CD1c-positive myeloid dendritic cell (primary cell): ENCODE measurements around the gene CACNA2D2.

Experiments used
- DNase-seq: peaks from one replicate; pipeline ENCODE4 v3.0.0-alpha.2; 2016; ENCODE audit errors: extremely low spot score

Gene CACNA2D2

DNA sequence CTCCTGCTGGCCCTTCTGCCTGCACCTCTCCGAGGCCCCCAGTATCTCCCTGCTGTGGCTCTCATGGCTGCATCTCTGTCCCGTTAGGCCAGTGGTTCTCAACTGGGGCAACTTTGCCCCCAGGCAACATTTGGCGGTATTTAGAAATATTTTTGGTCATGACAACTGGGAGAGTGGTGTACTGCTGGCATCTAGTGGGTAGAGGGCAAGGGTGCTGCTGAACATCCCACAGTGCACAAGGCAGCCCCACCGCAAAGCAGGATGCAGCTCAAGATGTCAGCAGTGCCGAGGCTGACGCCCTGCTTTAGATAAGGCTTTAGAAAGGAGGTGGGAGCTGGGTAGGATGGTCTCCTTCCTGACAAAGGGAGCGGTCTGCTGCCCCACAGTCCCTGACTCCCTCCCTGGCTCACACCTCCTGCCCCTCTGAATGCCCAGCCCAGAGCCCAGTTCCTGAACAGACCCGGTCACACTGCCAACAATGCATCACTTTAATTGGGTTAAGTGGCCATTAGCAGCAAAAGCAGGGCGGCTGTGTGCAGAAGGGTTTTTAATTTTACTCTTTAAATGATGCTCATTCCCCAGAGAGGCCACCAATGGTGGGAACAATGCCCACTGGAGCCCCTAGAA is 75.3 kb downstream of the CACNA2D2 start:
- DNase-seq: no peak

DNA sequence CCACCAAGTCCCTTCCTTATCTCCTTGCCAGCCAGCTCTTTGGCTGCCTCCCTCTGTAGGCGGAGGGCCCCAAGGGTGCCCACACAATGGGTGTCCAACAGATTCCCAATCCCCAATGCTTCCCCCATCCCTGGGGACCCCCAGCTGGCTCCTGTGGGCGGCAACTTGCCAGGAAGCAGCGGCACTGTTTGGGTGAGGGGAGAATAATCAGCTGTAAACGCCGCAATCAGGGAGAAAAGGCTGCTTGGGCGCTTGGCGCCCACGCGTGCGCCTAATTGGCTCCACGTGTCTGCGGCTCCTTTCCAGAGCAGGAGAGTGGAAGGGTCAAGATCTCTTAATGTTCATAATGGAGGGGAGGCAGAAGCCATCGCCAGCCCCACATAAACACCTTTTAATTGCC is 76.2 kb downstream of the CACNA2D2 start:
- no peak for DNase-seq

- no peak for DNase-seq
Observed at GRCh38 chr3:50425911-50426310, 77.5 kb downstream of the CACNA2D2 start.

GRCh38 chr3:50423543-50423942 is 79.9 kb downstream of the CACNA2D2 start:
- no peak for DNase-seq

DNA sequence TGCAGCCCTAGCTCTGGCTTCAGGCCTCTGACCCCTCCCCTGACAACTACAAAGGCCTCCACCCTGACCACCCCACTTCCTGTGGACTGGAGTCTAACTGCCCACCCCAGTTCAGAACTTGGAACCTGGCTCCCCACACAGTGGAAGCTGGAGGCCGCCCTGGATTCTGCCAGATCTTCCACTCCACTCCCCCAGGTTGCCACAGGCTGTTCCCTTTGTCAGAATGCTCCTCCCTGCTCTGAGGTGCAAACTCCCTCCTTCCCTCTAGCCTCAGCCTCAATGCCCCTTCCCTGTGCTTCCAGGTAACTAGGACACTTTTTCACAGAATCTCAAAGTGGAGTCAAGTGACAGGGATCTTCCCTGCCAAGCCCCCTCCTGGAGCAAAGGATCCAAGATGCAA is 81.3 kb downstream of the CACNA2D2 start:
- DNase-seq: no peak

DNA sequence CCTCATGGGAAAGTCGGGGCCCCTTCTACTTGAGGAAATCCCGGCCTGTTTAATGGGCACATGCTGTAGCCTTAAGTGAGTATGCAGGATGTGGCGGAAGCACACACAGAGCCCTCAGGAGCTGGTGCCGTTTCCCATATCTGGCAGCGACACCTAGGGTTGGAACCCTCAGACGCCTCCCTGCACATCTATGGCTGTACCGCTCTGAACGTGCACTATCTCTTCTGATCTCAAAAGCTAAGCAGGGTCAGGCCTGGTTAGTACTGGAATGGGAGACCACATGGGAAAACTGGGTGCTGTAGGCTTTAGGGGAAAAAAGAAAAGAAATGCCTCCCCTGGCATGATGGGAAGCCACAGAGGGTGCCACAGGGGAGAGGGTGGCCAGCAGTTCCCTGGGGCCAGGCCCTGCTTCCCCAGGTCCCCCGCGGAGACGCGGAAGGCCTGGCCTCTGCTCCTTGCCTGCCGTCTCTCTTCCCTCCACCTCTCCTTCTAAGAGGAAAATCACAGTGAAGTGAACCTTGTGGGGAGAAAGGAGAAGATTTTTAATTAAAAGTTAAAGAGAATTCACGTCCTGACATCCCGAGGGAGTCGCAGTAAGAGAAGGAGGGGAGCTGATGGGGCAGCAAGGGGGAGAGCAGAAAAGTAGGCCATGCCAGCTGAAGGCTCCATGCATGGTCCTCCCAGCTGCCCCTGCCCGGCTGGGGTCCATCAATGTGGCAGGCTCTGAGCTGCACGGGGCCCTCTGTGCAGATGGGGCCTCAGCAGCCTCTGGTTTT is 83.7 kb downstream of the CACNA2D2 start:
- DNase-seq: no peak

DNA sequence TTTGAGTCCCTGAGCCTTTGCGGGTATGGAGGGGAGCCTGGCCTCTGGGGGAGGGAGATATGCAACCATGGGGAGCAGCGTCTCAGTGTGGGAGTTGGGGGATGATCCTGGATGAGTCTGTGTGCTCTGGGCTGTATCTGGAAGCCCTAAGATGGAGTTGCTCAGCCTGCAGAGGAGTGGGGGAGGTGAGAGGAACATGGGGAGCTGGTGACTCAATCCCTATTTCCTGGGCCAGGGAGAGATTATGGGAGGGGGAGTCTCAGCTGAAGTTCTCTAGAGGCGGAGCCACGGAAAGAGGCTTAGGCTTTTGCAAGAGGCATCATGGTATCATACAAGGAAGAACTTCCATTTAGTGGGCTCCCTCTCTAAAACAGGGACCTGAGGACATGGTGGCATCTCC is 84.6 kb downstream of the CACNA2D2 start:
- peak; percentile 6 for DNase-seq

- DNase-seq: no peak
Observed at GRCh38 chr3:50417637-50418033, 85.8 kb downstream of the CACNA2D2 start.

DNA sequence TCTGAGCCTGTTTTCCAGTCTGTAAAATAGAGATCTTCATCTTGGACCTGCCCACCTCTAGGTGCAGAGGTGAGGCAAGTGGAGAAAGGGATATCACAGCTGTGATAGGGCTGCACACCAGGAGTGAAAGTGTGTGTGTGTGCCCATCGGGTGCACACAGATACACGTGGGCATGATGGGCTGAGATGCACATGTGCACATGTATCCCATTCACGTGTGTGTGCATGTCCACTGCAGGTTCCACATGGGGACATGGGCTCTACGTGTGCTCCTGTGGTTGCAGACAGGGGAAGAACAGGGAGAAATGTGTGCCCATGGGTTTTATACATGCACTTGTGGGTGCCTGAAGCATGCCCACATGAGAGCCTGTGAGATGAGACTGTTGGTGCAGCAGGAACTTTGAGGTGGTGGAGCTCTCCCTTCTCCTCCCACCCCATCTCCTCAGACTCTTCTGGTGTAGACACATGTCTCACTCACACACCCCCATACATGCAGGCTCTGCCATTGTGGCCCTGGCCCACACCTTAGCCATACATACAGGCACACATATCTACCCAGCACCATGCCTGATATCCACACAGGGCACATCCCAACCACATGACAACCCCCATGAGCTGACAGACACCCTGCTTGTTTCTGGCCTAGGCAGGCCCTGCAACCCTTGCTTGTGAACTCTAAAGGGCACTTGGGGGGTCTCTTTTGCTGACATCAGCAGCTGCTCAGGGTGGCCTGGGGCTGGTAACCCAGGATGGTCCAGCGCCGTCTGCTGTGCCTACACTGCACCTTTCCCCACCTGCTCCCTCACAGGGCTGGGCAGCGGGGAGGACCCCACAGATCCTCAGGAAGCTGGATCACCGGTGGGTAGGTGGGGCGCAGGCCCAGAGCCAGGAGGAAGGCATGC is 86.4 kb downstream of the CACNA2D2 start:
- no peak for DNase-seq

GRCh38 chr3:50415816-50416215 is 87.6 kb downstream of the CACNA2D2 start:
- no peak for DNase-seq

GRCh38 chr3:50415061-50415460 is 88.4 kb downstream of the CACNA2D2 start:
- no peak for DNase-seq

DNA sequence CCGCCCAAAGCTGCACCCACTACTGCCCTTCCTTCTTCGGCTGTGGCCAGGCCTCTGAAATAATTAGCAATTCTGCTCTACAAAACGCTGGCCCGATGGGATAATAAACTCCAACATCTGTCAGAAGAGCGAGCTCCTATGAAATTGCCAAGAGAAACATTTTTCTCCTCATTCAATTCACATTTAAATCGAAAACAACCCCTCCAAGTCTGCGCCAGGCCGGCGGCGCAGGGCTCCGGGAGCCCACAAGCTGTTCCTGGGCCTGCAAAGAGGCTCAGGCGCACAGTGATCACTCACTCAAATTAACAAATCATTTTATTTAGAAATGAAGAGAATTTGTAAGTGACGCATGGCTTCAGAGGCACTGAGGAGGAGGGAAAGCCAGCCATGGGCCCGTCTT is 88.8 kb downstream of the CACNA2D2 start:
- no peak for DNase-seq

GRCh38 chr3:50412231-50412754 is 91.1 kb downstream of the CACNA2D2 start:
- DNase-seq: no peak

- no peak for DNase-seq
Observed at GRCh38 chr3:50411229-50411628, 92.2 kb downstream of the CACNA2D2 start.

DNA sequence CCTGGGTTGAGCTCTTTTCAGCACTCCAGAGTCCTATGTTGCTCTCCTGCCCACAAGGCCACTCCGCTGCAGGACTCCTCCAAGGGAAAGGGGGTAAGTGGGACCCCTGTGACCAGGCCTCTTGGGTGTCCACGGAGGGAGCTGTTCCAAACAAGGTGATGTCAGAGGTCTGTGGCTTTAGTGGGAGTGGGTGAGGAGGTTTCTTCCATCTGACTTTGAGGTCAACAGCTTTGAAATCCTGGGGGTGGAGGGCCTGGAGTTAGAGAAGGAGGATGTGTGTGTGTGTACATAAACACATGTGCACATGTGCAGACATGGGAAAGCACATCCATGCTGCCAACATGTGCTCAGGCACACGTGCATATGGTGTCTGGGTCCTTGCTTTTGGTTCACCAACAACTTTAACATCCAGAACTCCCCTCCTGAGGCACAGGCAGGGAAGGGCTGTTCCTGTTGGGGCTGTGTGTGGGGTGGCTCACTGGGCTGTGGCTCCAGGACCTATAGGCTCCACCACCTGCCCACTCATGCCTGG is 92.8 kb downstream of the CACNA2D2 start:
- no peak for DNase-seq

DNA sequence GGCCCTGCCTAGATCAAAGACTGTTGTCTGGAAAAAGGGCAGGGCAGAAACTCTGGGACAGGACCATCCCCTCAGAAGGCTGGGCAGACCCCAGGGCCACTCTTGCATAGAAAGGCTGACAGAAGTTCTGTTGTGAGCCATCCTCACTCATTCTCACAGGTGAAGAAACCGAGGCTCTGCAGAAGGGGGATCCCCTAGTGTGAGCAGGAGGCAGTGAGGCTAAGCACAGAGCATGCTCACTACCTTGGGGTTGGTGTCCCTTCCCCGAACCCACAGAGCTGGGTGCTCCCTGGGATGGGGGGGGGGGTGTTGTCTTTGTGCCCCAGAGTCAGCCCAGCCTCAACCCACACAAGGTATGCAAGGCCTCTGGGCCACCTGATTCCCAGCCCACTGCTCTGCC is 93.2 kb downstream of the CACNA2D2 start:
- no peak for DNase-seq

DNA sequence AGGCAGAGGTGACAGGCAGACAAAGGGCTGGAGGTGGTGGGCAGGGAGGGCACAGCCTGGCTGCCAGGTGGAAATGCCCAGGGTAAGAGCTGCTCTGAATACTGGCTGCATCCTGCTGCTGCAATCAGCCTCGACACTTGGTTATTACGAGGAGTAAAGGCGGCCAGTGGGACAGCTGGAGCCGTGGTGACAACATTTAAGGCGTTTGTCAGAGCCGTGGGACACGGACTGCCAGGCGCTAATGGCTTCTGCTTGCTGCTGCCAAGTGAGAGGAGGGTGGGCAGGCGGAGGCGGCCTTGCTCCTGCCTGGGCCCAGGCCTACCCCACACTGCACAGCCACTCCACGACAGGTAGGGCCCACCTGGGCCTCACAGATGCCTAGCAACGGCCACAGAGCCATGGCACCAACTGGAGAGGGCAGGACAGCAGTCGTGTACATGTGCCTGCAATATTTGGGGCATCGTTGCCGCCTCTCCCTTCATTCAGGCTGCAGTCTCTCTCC is 94.9 kb downstream of the CACNA2D2 start:
- DNase-seq: no peak

DNA sequence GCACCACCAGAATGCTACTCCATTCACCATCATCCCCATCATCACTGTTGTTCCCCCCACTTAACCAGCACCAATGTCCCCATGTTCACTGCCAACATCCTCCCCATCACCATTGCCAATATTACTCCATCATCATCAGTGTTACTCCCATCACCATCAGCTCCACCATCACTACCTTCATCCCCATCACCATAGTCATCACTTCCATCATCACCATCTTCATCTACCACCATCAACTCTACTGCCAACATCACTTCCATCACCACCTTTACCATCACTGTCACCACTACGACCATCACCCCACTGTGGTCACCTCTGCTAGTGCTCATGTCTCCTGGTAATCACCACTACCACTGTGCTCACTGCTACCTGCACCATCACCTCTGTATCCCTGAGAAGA is 96.9 kb downstream of the CACNA2D2 start:
- no peak for DNase-seq

- peak; percentile 20 for DNase-seq
Observed at GRCh38 chr3:50405249-50405648, 98.2 kb downstream of the CACNA2D2 start.

DNA sequence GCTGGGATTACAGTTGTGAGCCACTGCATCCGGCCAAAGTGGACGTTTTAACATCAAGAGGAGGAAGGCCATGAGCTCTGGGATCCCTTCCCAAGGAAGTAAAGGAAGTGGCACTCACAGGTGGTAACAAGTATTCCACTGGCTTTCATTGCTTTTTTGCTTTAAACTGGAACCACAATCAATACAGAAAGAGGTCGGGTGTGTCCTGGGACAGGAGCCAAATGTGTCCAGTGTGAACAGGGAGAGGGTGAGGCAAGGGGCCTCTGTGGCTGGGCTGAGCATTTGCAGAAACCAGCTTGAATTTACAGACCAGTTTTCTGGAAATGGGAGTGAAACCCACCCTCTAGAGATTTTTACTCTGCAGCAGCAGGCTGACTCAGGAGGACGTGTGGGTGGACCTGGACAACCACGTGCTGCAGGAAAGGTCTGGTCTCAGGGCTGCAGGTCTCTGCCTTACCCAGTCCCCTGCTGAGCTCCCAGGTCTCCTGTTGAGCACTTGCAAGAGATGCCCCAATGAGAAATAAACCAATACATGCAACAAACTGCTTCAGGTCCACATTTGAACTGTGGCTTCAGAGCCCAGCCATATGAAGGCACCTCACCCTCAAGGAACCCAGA is 101.3 kb downstream of the CACNA2D2 start:
- no peak for DNase-seq

DNA sequence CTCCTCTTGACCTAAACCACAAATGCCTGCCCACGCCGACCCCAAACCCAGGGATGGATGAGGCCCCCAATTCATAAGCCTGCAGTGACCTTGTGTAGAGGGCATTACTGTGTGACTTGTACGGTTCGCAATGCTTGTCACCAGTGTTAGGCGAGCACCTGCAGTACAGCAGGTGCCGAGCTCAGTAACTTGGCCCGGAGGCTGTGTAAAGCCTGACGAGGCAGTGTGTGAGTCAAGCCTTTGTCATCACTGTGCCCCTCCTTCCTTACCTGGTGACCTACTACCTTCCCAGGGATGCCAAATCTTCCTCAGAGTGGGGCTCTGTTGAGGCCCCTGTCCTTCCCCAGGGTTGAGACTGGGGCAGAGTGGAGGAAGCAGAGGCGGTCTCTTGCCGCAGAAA is 106.9 kb downstream of the CACNA2D2 start:
- no peak for DNase-seq
